ENCODE measurements around the gene CLCN2. TPM values are rescaled to one million over a fixed set of nuclear protein-coding genes. Genes with fewer than 3 reads are reported as not detected.

The CLCN2 gene
- total RNA-seq, 1 donor from 2014 or later: 17.8 TPM

GRCh38 chr3:184381261-184382224 lies 20.1 kb upstream of the CLCN2 start:
- H3K27me3 Mint-ChIP-seq (ENCODE audit: unreplicated experiment): peaks cover 13% of the 10 kb centered on the region
- TF ChIP-seq CTCF (IDR thresholded peaks at IDR 0.05; ENCODE audit: partially characterized antibody, unreplicated experiment): no peak
- H3K27ac Mint-ChIP-seq (ENCODE audit: unreplicated experiment): no peak overlapping the region
- peaks cover 7% of the 10 kb centered on the region for H3K9me3 Mint-ChIP-seq (ENCODE audit: unreplicated experiment)
- H3K4me3 Mint-ChIP-seq (ENCODE audit: unreplicated experiment): peak overlapping the region; percentile 82
- H3K36me3 Mint-ChIP-seq (ENCODE audit: unreplicated experiment): no peaks in the 10 kb centered on the region
- H3K4me1 Mint-ChIP-seq (ENCODE audit: low read depth, unreplicated experiment): peaks cover 19% of the 10 kb centered on the region
- peak; percentile 54 for DNase-seq

GRCh38 chr3:184380627-184381260 lies 19.3 kb upstream of the CLCN2 start:
- peak overlapping the region; percentile 82 for H3K4me3 Mint-ChIP-seq (ENCODE audit: unreplicated experiment)
- TF ChIP-seq CTCF (IDR thresholded peaks at IDR 0.05; ENCODE audit: partially characterized antibody, unreplicated experiment): no peak
- H3K27me3 Mint-ChIP-seq (ENCODE audit: unreplicated experiment): peaks cover 13% of the 10 kb centered on the region
- H3K4me1 Mint-ChIP-seq (ENCODE audit: low read depth, unreplicated experiment): peaks cover 19% of the 10 kb centered on the region
- H3K27ac Mint-ChIP-seq (ENCODE audit: unreplicated experiment): peak overlapping the region; percentile 52
- H3K9me3 Mint-ChIP-seq (ENCODE audit: unreplicated experiment): peaks cover 8% of the 10 kb centered on the region
- DNase-seq: no peak
- no peaks in the 10 kb centered on the region for H3K36me3 Mint-ChIP-seq (ENCODE audit: unreplicated experiment)

GRCh38 chr3:184380185-184380626 lies 18.8 kb upstream of the CLCN2 start:
- Mint-ChIP-seq H3K36me3 (ENCODE audit: unreplicated experiment) (no peaks in the 10 kb centered on the region), H3K27ac (ENCODE audit: unreplicated experiment) (no peak overlapping the region), H3K4me3 (ENCODE audit: unreplicated experiment) (no peak overlapping the region), H3K4me1 (ENCODE audit: low read depth, unreplicated experiment) (peaks cover 19% of the 10 kb centered on the region), H3K27me3 (ENCODE audit: unreplicated experiment) (peaks cover 13% of the 10 kb centered on the region), H3K9me3 (ENCODE audit: unreplicated experiment) (peaks cover 11% of the 10 kb centered on the region)
- no peak for TF ChIP-seq CTCF (IDR thresholded peaks at IDR 0.05; ENCODE audit: partially characterized antibody, unreplicated experiment)
- DNase-seq: peak; percentile 84

GRCh38 chr3:184379358-184380184 lies 18.2 kb upstream of the CLCN2 start, which contains the start of gene CHRD:
CHRD (plus strand) TSS chr3:184380054; CDS start chr3:184380319, 265 bp downstream.
- DNase-seq: peak; percentile 57
- Mint-ChIP-seq H3K4me3 (ENCODE audit: unreplicated experiment) (peak within 1 kb of the TSS; percentile 84), H3K36me3 (ENCODE audit: unreplicated experiment) (no peaks in the 10 kb centered on the region), H3K27ac (ENCODE audit: unreplicated experiment) (peak within 1 kb of the TSS; percentile 57), H3K27me3 (ENCODE audit: unreplicated experiment) (peaks cover 13% of the 10 kb centered on the region), H3K4me1 (ENCODE audit: low read depth, unreplicated experiment) (peaks cover 19% of the 10 kb centered on the region), H3K9me3 (ENCODE audit: unreplicated experiment) (peaks cover 11% of the 10 kb centered on the region)
- TF ChIP-seq CTCF (IDR thresholded peaks at IDR 0.05; ENCODE audit: partially characterized antibody, unreplicated experiment): no peak

Data from glutamatergic neuron (in vitro differentiated cells).